Mesenchymal stem cell (in vitro differentiated cells and primary cell): ENCODE data around the gene CTSC.

Experiments
- DNase-seq: peaks from one replicate; pipeline ENCODE4 v3.0.0-alpha.2; 2013
- H2AFZ ChIP-seq: one replicate; pipeline ENCODE4 v1.6.1; 2013; ENCODE audit warnings: low read depth, mild to moderate bottlenecking, control low read depth, inconsistent platforms, low read length, moderate library complexity
- H2AK5ac ChIP-seq: 2 replicates; pipeline ENCODE4 v1.6.1; 2013; ENCODE audit warnings: low read length, moderate library complexity, mild to moderate bottlenecking, inconsistent platforms; ENCODE audit not compliant: severe bottlenecking
- H2BK120ac ChIP-seq: one replicate; pipeline ENCODE4 v1.6.1; 2013; ENCODE audit warnings: low read depth, mild to moderate bottlenecking, inconsistent platforms, low read length, moderate library complexity
- H2BK12ac ChIP-seq, 2 experiments: one replicate each; pipeline ENCODE4 v1.6.1; 2013; ENCODE audit warnings: inconsistent platforms in 2 of 2, low read length in 2 of 2, mild to moderate bottlenecking in 2 of 2, moderate library complexity in 2 of 2, control low read depth in 1 of 2
- H2BK15ac ChIP-seq: one replicate; pipeline ENCODE4 v1.6.1; 2013; ENCODE audit warnings: mild to moderate bottlenecking, low read depth, inconsistent platforms; ENCODE audit not compliant: poor library complexity, severe bottlenecking
- H2BK5ac ChIP-seq: 2 replicates; pipeline ENCODE4 v1.6.1; 2013; ENCODE audit warnings: low read depth, mild to moderate bottlenecking, low read length, control low read depth, inconsistent platforms; ENCODE audit not compliant: poor library complexity, severe bottlenecking
- H3K14ac ChIP-seq, 2 experiments: one replicate each; pipeline ENCODE4 v1.6.1; 2013; ENCODE audit warnings: inconsistent platforms in 2 of 2, low read length in 2 of 2, control low read depth in 1 of 2, mild to moderate bottlenecking in 1 of 2, moderate library complexity in 1 of 2
- H3K18ac ChIP-seq, 2 experiments: one replicate each; pipeline ENCODE4 v1.6.1; 2013; ENCODE audit warnings: inconsistent platforms in 2 of 2, low read length in 2 of 2, control low read depth in 1 of 2, low read depth in 1 of 2, mild to moderate bottlenecking in 1 of 2
- H3K23ac ChIP-seq, 2 experiments: one replicate each; pipeline ENCODE4 v1.6.1; 2013; ENCODE audit warnings: inconsistent platforms in 2 of 2, low read length in 2 of 2, mild to moderate bottlenecking in 2 of 2, moderate library complexity in 2 of 2, control low read depth in 1 of 2
- H3K27ac ChIP-seq: 2 replicates; pipeline ENCODE4 v1.5.1; 2013; ENCODE audit warnings: mild to moderate bottlenecking, moderate library complexity, low read length, control low read depth, inconsistent platforms; ENCODE audit not compliant: poor library complexity, severe bottlenecking
- H3K27me3 ChIP-seq, 2 experiments: 2 replicates each; pipeline versions ENCODE4 v1.6.1 to v1.7.0; 2013; ENCODE audit warnings: low read length in 2 of 2, mild to moderate bottlenecking in 2 of 2, moderate library complexity in 2 of 2, control low read depth in 1 of 2, inconsistent platforms in 1 of 2; ENCODE audit not compliant: control insufficient read depth in 1 of 2, insufficient read depth in 1 of 2
- H3K36me3 ChIP-seq, 2 experiments: 2 replicates each; pipeline versions ENCODE4 v1.6.1 to v1.7.0; 2013; ENCODE audit warnings: low read length in 2 of 2, control low read depth in 1 of 2, inconsistent platforms in 1 of 2, low read depth in 1 of 2, mild to moderate bottlenecking in 1 of 2; ENCODE audit not compliant: insufficient read depth in 2 of 2, control insufficient read depth in 1 of 2
- H3K4ac ChIP-seq, 2 experiments: one replicate each; pipeline ENCODE4 v1.6.1; 2013; ENCODE audit warnings: inconsistent platforms in 2 of 2, low read length in 2 of 2, mild to moderate bottlenecking in 2 of 2, moderate library complexity in 2 of 2, control low read depth in 1 of 2, low read depth in 1 of 2
- H3K4me1 ChIP-seq: 2 replicates; pipeline ENCODE4 v1.6.1; 2013; ENCODE audit warnings: low read depth, low read length, control low read depth; ENCODE audit not compliant: control insufficient read depth, insufficient read depth
- H3K4me2 ChIP-seq: 2 replicates; pipeline ENCODE4 v1.6.1; 2013; ENCODE audit warnings: low read length, mild to moderate bottlenecking, inconsistent platforms; ENCODE audit not compliant: poor library complexity, severe bottlenecking
- H3K4me3 ChIP-seq, 2 experiments: 2 replicates each; pipeline versions ENCODE4 v1.5.1 to v1.7.0; 2013; ENCODE audit warnings: low read length in 2 of 2, mild to moderate bottlenecking in 2 of 2, control low read depth in 1 of 2, low read depth in 1 of 2; ENCODE audit not compliant: insufficient read depth in 1 of 2
- H3K79me1 ChIP-seq: replicated peaks from 2 replicates; pipeline ENCODE4 v1.6.1; 2013; ENCODE audit warnings: mild to moderate bottlenecking, control low read depth, low read length, inconsistent platforms; ENCODE audit not compliant: poor library complexity, severe bottlenecking
- H3K9ac ChIP-seq: 2 replicates; pipeline ENCODE4 v1.7.0; 2013; ENCODE audit warnings: mild to moderate bottlenecking, low read length, moderate library complexity
- H3K9me3 ChIP-seq: 2 replicates; pipeline ENCODE4 v1.7.0; 2013; ENCODE audit warnings: mild to moderate bottlenecking, low read length; ENCODE audit not compliant: control insufficient read depth
- H4K8ac ChIP-seq: one replicate; pipeline ENCODE4 v1.6.1; 2013; ENCODE audit warnings: inconsistent platforms, mild to moderate bottlenecking, low read length, moderate library complexity
- H4K91ac ChIP-seq: one replicate; pipeline ENCODE4 v1.6.1; 2013; ENCODE audit warnings: mild to moderate bottlenecking, low read length, inconsistent platforms
- WGBS: methylation state at CpG from one replicate; pipeline ENCODE4 v1.1.7; 2013; ENCODE audit warnings: mixed read lengths; 5-methylcytosine and 5-hydroxymethylcytosine counted together

CTSC gene

GRCh38 chr11:88310246-88310645, 27.3 kb downstream of the CTSC start:
- Histone ChIP-seq H4K8ac (no peak overlapping the region), H3K4me3 (no peak overlapping the region), H3K27me3 (no peaks in the 10 kb centered on the region), H3K36me3 (peaks cover 8 to 26% of the 10 kb centered on the region in 2 experiments), H3K9me3 (peaks cover 4% of the 10 kb centered on the region), H2BK120ac (no peak overlapping the region), H3K79me1 (peaks cover 20% of the 10 kb centered on the region), H2BK15ac (no peak overlapping the region), H4K91ac (no peak overlapping the region), H2AFZ (no peak overlapping the region), H3K23ac (no peak overlapping the region), H2BK12ac (no peak overlapping the region), H2AK5ac (no peak overlapping the region), H3K27ac (no peak overlapping the region), H3K4me1 (peaks cover 1% of the 10 kb centered on the region), H3K4ac (no peak overlapping the region), H3K9ac (no peak overlapping the region), H3K4me2 (no peak overlapping the region), H2BK5ac (no peak overlapping the region), H3K14ac (no peak overlapping the region), H3K18ac (no peak overlapping the region)
- WGBS = no CpG with 5 or more reads among the region's 1 CpG
- DNase-seq = no peak

GRCh38 chr11:88308576-88308975, 29.0 kb downstream of the CTSC start:
- Histone ChIP-seq H4K91ac (no peak overlapping the region), H2BK5ac (no peak overlapping the region), H3K9ac (no peak overlapping the region), H3K4me1 (peaks cover 1% of the 10 kb centered on the region), H2AK5ac (no peak overlapping the region), H3K4me3 (no peak overlapping the region), H3K36me3 (peaks cover 13 to 29% of the 10 kb centered on the region in 2 experiments), H2BK120ac (no peak overlapping the region), H3K27me3 (no peaks in the 10 kb centered on the region), H4K8ac (no peak overlapping the region), H3K9me3 (peaks cover 4% of the 10 kb centered on the region), H3K18ac (no peak overlapping the region), H3K4me2 (no peak overlapping the region), H3K23ac (no peak overlapping the region), H3K27ac (no peak overlapping the region), H2BK15ac (no peak overlapping the region), H2AFZ (no peak overlapping the region), H3K79me1 (peaks cover 15% of the 10 kb centered on the region), H3K14ac (no peak overlapping the region), H2BK12ac (no peak overlapping the region), H3K4ac (no peak overlapping the region)
- 54% methylated on average over 2 of the region's 2 CpGs for WGBS
- DNase-seq = no peak

DNA sequence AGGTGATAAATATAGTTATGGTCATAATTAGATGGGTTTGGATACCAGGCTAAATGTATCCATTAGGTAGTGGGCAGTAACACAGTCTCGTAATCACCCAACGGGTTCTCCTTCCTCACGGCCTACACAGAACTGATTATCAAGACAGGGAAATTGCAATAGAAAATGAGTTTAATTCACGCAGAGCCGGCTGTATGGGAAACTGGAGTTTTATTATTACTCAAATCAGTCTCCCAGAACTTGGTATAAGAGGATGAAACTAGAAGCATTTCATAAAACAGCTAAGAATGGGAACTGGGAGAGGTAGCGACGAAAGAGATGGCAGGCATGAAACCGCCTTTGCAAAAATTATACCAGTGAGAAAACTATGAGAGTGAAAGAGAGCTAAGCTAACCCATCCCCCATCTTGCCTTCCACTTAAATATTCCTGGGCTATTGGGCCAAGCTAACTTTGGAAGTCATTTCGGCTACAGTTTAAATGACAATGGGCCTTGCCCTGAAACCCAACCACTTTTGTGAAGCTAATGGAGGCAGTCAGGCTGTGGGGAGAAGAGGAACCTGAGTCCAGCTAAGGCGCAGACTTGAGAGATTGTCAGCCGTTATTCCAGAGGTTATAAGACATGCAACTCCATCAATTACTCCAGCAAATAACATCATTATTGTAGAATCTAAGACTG, 29.6 kb downstream of the CTSC start:
- Histone ChIP-seq H3K4me1 (peaks cover 1% of the 10 kb centered on the region), H4K91ac (no peak overlapping the region)

GRCh38 chr11:88306785-88307184, 30.8 kb downstream of the CTSC start:
- 100% methylated on average over 1 of the region's 2 CpGs for WGBS
- Histone ChIP-seq H3K18ac (no peak overlapping the region), H3K27me3 (no peaks in the 10 kb centered on the region), H3K27ac (no peak overlapping the region), H3K9me3 (peaks cover 4% of the 10 kb centered on the region), H3K4me3 (no peak overlapping the region), H3K4me1 (no peaks in the 10 kb centered on the region), H3K23ac (no peak overlapping the region), H3K14ac (no peak overlapping the region), H2BK5ac (no peak overlapping the region), H2AFZ (no peak overlapping the region), H4K8ac (no peak overlapping the region), H2BK120ac (no peak overlapping the region), H3K4ac (no peak overlapping the region), H2BK15ac (no peak overlapping the region), H3K36me3 (peaks cover 13 to 31% of the 10 kb centered on the region in 2 experiments), H2BK12ac (no peak overlapping the region), H4K91ac (no peak overlapping the region), H3K4me2 (no peak overlapping the region), H3K9ac (no peak overlapping the region), H3K79me1 (peaks cover 17% of the 10 kb centered on the region), H2AK5ac (no peak overlapping the region)
- DNase-seq = no peak

More for the DNA sequence above, 29.6 kb downstream of the CTSC start:
- Histone ChIP-seq H4K8ac (no peak overlapping the region), H3K9ac (no peak overlapping the region), H3K23ac (no peak overlapping the region), H3K36me3 (peaks cover 13 to 31% of the 10 kb centered on the region in 2 experiments), H3K4me2 (no peak overlapping the region), H2BK15ac (no peak overlapping the region), H3K4me3 (no peak overlapping the region), H3K27ac (no peak overlapping the region), H3K4ac (no peak overlapping the region), H2AFZ (no peak overlapping the region), H2BK5ac (no peak overlapping the region), H2AK5ac (no peak overlapping the region), H3K27me3 (no peaks in the 10 kb centered on the region), H2BK120ac (no peak overlapping the region), H3K14ac (no peak overlapping the region), H3K79me1 (peaks cover 17% of the 10 kb centered on the region), H3K18ac (no peak overlapping the region), H3K9me3 (peaks cover 4% of the 10 kb centered on the region), H2BK12ac (no peak overlapping the region)
- WGBS = 97% methylated on average over 7 of the region's 11 CpGs
- no peak for DNase-seq
